Measurements from ENCODE around the gene GRID1.

GRID1 gene

DNA sequence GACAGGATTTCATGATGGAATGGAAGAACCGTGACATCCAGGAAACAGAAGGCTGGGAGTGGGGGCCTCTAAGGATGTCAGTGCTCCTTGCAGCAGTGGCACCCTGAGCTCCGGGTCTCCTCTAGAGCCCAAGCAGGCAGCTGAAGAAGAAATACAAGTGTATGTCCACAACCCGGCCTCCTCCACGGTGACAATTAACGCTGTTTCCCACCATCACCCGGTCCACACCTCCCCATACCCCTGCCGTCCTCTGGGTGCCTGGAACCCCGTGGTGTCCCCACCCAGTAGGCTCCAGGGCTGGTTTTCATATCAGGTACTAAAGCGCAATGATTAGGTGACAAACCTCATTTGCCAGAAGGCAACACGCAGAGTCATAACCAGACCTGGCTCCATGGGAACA, 30.3 kb downstream of the GRID1 start:
- no peak for DNase-seq

DNA sequence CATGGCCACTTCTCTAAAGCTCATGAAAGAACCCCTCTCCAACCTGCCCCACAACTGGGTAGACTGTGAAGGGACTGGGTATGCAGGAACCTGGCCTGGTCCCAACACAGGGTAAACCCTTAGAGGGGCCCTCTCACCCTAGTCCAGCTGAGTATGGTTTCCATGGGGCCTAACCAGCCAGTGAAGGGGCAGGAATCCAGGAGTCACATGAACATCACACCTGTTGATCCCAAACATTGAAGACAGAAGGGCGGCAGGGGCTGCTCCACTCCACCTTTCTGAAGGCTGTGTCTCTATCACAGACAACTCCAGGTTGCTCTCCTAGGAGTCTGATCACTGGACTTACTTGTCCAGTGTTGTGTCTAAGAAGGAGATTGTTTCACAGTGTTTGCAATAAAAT, 30.8 kb downstream of the GRID1 start:
- no peak for DNase-seq

DNA sequence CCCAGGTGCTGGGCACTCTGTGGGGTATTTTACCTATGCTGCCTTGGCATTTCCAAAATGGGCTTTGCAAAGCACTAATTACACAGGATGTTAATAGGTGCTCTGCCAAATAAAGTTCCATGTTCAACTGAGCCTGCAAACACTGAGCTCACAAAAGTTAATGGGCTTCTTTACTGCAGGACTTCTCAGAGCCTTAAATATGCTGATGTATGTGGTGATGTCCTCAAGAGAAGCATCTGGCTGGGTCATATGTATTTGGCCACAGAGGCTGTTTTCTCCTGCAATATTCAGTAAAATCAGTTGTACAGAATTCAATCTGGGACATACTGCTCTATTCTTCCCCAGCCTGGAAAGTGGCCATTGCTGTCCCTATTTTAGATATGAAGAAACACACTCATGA, 31.3 kb downstream of the GRID1 start:
- DNase-seq = no peak

DNA sequence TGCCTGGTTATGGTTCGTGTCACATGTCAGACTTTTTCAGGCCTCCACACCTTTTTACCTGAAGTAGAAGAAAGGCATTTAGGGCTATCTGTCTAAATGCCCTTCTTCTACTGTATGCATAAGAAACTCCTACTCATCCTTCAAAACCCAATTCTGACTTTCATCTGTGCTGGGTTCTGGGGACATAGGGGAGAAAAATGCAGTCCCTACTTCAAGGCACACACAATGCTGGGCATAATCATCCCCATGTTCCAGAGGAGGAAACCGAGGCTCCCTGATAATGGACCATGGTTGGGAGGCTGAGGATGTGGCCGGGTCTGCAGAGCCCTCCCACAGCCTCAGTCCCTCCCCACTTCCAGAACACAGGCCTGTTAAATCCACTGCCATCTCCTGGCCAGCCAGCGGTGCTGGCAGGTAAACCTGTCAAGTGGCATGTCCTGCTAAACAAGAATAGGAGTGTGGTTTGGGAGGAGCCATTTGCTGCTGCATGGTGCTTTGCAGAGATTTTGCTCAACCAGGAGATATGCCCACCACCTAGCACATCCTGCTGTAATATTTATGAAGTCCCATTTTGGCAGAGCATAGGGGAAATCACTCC, 32.0 kb downstream of the GRID1 start:
- DNase-seq = no peak

DNA sequence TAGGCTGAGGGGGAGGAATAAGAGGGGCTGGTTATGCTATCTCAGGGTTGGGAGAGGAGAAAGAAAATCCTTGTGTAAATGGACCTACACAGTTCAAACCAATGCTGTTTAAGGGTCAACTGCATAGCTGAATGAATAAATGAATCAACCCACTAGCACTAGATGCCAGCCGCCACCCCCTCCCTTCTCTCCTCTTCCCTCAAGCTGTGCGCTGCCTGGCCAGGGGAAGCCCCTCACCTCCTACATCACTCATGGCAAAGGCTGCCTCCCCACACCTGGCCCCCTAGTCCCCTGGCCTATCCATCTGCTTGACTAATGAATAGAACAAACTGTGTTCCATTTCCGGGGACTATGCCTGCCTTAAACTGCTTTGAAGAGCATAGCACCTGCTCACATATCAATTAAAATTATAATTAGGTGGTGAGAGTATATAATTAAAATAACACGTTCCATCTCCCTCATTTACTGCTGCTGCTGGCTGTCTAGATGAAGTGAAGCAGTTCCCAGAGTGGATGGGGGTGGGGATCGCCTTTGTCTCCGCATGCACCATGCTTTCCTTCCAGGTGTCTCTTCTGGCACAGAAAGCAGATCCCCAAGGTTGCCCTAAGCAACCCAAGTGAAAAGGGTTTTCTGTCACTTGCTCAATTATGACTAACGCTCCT, 32.6 kb downstream of the GRID1 start:
- DNase-seq = no peak

DNA sequence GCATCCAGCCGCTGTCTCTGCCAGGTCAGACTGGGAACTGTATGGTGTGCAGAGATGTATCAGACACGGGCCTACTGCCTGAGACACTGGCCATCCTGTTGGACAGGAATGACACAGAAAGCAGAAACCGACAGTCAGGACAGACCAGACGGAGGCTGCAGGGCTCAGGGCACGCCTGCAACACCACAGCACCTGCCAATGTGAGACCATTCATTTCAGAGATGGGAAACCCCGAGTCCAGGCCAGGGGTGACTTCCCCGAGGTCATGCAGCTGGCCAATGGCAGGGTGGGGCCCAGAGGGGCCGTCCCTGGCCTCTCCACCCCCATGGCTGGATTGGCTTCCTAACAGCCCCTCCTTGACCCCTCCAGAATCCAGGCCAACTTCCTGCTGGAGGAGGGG, 34.7 kb downstream of the GRID1 start:
- no peak for DNase-seq

DNA sequence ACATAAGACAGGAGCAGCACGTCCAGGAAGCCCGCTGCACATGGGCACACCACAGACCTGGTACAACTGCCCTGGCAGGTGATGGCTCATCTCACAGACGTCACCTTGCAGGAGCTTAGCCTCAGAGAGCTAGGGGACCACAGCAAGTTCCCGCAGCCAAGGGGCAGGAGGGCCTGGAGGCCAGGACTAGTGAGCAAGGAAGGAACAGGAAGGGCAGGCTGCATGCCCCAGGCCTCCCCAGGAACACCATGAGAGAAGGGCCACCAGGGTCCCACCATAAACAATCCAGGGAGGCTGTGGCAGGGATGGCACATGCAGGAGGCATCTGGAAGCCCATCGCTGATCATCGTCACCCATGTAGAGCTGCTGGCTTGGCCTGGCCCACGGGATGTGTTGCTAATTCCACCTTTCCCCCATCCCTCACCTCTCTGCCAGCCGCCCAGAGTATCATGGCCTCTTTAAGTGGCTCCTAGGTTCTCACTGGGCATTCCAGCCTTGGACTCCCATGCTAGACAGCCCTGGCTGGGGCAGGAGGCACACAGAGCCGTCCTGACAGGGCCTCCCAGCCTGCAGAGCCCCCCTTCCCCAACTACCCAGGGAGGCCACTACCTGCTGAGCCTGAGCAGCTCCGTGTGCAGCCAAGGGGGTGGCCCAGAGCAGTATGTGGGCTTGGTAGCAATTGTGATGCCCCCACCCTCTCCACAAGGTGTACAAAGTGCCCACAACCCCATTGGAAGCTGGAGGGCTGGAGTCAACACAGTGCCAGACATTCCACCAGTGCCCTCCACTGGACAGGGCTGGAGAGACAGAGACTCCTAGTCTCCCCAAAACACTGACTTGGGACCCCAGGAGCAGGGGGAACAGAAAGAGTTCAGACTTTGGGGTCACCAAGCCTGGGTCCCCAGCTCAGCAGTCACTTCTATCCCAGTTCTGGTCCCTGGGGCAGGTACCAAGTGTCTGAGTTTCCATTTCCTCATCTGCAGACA, 35.5 kb downstream of the GRID1 start:
- DNase-seq = no peak

DNA sequence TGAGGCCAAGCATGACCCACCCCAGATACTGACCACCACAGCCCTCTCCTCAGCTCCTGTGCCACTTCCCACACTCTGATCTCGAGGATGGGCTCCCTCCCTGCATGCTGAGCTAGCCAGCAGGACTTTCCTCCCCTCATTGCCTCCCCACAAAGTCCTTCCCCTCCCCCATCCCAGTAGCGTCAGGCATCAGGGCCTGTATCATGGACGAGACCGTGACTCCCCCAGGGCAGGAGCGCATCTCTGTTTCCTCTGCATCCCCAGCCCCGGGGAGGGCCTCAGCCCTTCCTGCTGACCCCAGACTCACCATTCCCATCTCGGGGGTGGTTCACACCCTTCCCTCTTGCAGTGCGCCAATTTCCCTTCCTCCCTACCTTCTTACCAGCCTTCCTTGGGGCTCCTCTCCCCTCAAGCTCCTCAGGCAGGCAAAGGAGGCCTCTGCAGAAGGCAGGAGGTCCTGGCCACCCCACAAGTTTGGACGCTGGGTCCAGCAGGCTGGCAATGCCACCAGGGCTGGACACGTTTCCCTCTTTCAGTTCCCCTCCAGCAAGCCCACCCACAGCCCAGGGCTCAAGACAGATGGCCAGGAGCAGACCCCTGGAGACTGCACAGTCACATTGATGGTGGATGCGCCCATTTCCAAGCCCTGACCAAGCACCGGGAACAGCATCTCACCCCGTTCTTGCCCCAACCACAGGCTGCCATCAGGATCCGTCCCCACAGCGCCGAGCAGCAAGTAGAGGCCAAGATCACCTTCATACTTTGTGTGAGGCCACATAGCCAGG, 36.5 kb downstream of the GRID1 start:
- no peak for DNase-seq

DNA sequence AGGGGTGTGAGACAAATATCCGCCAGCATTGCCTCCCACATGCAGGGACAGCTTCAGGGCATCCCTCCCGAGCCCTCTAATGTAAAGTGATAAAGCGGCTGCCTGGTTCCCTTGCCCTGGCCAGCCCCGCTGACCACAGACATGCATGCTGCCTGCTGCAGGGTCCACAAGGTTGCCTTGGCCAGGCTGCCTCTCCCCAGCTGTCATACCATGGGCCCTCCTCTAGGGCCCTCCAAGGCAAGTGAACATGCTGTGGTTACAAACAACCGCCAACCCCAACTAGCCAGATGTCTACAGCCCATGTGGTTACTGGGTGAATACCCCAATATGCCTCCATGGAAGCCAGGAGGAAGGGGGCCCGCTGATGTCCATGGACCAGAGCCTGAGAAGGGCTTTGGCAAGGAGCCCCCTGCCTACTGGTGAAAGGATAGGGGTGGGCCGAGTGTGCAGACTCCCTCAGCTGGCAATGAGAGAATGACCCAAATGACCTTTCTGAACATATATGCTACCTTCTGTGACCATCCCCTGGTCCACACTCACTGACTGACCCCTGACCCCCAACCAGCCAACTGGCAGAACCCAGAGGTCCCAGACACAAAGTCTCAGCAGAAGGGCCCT, 37.4 kb downstream of the GRID1 start:
- no peak for DNase-seq

DNA sequence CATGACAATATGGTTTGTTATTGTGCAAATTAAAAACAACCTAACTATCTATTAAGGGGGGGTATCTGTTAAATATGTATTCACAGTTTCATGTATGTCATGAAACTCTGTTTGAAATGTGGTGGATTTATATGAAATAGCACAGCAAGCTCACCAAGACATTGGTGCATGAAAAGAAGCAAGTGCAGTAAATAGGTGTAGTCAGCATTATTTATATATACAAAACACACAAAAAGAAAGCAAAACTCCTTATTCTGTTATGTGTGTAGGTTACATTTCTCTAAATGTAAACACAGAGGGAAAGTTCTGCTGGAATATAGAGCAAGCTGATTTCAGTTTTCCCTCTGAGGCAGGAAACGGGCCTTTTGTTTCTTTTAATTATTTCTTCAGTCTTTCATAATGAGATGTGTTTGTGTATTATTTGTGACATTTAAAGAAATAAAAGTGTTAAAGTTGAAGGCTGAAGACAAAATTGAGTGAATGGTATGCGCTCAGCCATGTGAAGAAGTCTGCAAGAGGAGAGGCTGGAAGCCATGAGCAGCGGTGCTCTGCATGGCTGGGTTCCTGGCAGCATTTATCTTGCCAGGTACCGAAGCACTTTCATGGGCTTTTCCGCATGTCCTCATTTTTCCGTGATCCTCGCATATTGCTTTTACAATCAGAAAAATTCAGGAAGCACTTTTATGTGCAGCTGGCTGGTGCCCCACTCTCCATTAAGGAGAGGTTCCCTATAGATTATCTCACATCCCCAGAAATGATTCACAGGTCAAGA, 38.5 kb downstream of the GRID1 start:
- no peak for DNase-seq

DNA sequence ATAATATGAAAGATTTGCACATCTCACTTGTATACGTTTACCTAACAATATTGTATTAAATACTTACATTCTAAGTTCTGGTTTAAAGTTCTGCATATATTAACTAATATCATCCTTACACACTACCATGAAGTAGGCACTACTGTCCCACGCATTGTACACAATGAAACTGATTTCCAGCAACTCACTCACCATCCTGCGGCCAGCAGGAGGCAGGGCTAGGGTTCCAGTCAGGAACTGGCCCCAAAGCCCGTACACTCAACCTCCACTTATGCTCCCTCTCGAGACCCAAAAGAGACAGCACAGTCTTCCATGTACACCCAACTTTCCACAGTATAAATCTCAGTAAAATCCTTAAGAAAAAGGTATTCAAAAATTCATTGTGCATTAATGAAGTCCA, 41.4 kb downstream of the GRID1 start:
- peak in 2 of 4 experiments; percentile 17 to 33 for DNase-seq

DNA sequence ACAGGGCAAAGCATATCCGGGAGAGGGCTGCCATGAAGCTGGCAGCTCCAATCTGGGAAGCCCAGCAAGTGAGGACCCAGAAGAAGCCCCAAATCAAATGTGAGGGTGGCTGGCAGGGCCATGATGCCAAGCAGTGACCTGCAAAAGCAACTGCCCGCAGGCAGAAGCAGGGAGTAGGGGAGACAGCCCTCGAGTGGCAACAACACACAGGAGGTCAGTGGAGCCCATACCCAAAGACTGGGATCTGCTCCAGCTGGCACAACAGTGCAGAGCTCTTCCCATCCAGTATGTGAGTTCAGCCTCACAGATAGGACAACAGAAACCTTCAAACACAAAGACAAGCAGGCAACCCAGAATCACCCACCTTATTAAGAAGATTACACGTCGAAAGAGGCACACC, 45.0 kb downstream of the GRID1 start:
- no peak for DNase-seq

DNA sequence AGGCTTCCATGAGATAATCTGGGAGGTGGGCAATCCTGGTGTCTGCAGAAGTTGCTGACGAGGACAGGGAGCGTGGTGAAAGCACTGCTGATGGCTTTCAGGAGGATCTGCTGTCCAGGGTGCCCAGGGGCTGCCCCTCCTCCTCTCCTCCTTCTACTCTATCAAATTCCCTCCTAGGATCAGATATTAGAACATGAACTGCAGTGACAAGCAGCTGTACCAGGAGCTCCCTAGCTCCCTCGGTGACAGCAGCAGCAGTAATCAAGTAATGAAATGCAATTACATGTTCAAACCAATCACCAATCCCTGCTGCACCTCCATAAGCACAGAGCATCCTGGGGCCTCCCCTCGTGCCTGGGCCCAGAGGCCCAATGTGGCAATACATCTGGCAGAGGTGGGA, 46.9 kb downstream of the GRID1 start:
- no peak for DNase-seq

DNA sequence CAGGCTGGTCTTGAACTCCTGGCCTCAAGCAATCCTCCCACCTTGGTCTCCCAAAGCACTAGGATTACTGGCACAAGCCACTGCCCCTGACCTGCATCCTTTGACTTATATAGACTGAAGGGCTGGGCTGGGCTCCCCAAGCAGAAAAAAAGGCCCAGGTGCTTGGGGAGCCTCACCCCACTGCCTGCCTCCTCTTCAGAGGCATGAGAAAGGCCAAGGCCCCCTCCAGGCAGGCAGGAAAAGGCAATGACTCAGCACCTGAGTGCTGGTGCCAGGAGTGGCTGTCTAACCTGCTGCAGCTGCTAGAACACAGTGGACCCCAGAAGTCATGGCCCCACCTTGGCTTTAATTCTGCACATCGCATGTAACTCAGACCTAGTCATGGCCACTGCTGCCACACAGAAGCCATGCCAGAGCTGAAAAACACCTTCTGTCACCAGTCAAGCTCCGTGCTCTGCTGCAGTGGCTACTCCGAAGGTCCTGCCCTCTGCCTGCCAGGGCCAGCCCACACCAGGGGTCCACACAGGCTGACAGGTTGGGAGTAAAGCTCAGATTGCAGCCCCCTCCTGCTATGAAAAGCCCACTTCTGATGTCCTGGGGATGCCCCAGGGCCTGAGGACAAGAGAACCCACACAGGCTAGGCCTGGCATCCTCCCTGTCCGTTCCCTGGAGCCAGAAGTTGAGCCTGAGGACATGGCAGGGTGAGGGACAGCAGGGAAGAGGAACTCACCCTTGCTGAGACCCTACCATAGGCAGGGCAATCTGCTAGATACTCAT, 48.5 kb downstream of the GRID1 start:
- DNase-seq = no peak

DNA sequence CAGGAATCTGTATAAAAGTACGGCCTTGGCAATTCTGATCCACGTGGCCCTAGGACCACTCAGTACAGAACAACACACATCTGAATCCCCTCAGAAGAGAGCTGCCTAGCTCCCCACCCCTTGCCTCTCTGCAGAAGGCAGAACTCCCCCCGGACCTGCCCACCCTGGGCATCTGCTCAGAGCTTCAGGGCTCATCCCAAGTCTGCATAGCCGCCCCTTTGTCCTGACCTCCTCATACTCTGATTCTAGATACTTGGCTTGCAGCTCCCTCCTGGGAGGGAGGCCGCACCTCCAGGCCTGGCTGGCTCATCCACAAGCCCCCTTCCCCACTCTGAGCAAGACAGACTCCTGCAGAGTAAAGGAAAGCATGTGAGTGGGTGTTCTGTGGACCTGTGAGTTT, 49.6 kb downstream of the GRID1 start:
- DNase-seq = no peak

DNA sequence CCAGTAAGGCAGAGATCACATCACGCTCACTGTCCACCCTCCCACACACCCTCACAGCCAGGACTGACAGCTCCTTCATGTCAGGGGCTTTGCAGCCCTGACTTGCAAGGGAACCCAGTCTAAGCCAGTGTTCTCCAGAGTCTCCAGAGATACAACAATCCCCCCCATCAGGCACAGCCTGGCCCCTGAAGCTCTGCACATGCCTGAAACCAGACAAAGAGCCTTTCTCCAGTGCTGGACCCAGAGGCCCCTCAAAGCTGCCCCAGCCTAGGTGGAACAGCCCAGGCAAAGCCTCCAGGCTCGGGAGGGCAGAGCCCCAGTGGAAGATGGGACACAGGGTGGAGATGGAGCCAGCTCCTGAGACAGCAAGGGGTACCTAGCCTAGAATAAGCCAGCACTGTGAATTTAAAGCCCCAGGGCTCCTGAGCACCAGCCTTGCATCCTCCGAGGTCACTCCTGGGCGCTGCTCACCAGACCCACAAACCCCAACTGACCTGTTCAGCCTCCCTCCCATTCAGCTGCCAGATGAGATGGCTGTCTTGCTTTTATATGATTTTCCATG, 50.2 kb downstream of the GRID1 start:
- DNase-seq = no peak

DNA sequence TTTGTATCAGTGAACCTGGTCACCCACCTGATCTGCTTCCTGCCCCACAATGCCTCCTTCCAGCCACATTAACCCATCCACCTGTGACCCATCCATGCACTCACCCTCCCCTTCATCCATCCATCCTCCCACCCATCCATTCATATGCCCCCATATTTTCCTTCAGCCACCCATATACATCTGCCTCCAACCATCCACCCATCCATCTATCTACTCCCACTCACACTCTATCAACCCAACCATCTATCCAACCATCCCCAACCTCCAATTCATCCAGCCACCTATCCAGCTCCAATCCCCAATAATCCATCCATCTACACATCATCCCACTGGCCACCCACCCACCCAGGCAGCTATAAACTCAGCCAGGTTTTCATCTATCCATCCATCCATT, 51.0 kb downstream of the GRID1 start:
- no peak for DNase-seq

DNA sequence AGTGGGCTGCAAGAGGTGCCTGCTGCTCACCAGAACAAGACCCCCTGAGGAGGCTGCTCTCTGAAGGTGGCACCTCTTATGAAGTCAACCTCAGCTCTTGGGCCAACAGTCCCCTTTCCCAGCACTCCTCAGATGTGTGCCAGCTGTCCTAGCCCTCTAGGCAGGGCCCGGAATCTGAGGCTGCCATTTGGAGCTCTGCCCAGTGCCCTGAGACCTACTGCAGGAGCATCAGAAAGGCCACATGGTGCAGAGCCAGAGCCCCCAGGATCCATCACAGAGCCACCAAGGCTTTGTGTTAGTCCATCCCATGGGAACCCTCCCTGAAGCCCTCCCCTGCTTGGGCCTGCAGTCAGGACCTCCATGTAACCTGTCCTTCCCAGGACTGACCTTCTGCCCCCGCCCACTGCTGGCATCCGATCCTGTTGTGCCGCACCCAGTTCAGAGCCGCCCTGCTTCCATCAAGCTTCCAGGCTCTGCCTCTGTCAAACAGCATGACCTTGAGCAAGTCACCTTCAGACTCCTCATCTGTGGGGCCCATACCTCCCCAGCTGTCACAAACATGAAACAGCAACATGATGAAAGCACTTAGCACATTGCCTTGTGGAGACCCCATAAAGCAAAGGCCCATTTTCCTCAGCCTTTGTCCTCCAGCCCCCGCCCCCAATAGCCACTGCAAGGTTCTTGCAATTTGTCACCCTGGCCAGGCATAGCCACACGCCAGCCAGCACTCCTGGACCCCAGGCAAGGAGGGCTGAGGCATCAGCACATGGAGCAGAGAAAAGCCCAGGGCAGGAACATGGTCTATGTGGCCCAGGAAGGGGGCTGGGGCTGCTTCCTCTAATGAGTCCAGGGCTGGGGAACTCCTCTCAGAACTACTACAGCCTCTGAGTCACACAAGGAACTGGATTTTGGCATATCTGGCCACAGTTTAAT, 51.7 kb downstream of the GRID1 start:
- DNase-seq = peak in 3 of 4 experiments; percentile 36 to 40 (median 39)

DNA sequence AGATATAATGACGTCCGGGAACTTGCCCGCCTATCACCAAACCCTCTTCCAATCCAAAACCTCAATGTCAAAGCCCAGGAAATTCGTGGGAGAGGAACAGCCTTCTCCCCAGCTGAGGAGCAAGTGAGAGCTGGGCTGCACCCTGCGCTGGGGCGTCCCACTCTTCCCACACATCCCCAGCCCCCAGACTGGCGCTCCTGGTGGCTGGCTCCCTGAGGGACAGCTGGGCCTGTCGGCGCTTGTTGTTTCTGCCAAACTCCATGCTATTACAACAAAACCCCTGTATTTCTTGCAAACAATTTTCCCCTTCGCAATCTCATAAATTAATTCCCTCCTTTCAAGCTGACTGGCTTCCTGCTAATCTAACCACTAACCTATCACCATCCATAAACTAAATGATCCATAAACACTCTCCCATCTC, 53.0 kb downstream of the GRID1 start:
- no peak for DNase-seq

All from suppressor macrophage (primary cell).